Retinal pigment epithelial cell (primary cell): Measurements from ENCODE around the gene SELENOF.
"Not testable (repeated sequence)": the region's sequence is repeated elsewhere in the genome, so short reads cannot be mapped to it uniquely, and the experiment has no call there.

ENCODE experiments used
- DNase-seq: peaks from one replicate; pipeline ENCODE4 v3.0.0-alpha.2; 2010; ENCODE audit warnings: low read depth
- H3K4me3 ChIP-seq: 2 replicates; pipeline ENCODE4 v1.5.1; 2011; ENCODE audit warnings: mild to moderate bottlenecking, low read length, control low read depth, moderate library complexity
- TF ChIP-seq, protein P1 (sequence below): conservative IDR thresholded peaks from 2 replicates; pipeline ENCODE4 v1.5.1; 2011; ENCODE audit warnings: low read depth, low read length, control low read depth, inconsistent platforms

The SELENOF gene

DNA sequence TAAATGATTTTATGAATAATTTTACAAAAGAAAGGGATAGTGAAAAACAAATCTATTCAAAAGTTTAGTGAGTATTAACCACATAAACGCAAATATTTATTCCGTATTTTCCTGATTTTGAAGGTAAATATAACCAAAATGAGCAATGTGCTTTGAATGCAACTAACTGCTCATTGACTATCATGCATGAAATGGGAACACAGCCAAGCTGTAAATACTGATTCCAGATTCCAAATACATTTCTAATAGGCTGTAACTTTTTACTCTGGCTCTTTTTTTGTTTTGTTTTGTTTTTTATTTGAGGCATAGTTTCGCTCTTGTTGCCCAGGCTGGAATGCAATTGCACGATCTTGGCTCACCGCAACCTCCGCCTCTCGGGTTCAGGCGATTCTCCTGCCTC lies 41.8 kb downstream of the SELENOF start:
- DNase-seq, result no peak
- no peak overlapping the region for H3K4me3 ChIP-seq
- TF ChIP-seq, protein P1, sequence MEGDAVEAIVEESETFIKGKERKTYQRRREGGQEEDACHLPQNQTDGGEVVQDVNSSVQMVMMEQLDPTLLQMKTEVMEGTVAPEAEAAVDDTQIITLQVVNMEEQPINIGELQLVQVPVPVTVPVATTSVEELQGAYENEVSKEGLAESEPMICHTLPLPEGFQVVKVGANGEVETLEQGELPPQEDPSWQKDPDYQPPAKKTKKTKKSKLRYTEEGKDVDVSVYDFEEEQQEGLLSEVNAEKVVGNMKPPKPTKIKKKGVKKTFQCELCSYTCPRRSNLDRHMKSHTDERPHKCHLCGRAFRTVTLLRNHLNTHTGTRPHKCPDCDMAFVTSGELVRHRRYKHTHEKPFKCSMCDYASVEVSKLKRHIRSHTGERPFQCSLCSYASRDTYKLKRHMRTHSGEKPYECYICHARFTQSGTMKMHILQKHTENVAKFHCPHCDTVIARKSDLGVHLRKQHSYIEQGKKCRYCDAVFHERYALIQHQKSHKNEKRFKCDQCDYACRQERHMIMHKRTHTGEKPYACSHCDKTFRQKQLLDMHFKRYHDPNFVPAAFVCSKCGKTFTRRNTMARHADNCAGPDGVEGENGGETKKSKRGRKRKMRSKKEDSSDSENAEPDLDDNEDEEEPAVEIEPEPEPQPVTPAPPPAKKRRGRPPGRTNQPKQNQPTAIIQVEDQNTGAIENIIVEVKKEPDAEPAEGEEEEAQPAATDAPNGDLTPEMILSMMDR, result no peak

DNA sequence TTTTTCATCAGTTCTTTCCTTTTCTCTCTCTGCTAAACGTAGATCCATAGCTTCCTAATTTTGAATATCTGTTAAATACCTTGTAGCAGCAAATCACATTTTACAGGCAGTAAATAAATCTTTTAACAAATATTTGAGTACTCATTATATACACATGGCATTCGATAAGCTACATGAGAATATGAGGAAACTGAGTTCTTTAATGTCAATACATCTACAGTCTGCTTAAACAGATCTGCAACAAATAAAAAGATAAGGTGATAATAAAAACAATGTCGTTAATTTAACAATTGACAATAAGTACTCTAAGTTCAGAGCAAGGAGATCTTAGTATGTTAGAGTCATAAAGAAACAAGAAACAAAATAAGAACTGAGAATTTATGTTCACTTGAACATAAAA lies 42.9 kb downstream of the SELENOF start:
- no peak for DNase-seq
- TF ChIP-seq, protein P1, result no peak
- no peak overlapping the region for H3K4me3 ChIP-seq

DNA sequence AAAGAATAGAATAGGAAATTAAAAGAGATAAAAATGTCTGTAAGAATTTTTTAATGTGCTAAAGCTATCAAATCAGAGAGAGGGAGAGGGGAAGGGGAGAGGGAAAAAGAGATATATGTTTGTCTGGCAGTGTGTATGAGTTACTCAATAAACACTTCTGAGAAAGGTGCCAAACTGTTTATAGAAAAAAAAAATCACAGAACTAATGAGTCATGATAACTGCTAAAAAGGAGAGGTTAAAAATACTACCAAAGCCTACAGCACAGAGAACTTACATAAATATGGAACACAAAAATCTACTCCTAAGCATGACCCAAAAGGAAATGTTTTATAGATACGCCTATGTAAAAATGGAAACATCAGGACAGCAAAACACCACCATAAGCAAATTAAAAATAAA lies 45.4 kb downstream of the SELENOF start:
- no peak for DNase-seq
- TF ChIP-seq, protein P1, result no peak

DNA sequence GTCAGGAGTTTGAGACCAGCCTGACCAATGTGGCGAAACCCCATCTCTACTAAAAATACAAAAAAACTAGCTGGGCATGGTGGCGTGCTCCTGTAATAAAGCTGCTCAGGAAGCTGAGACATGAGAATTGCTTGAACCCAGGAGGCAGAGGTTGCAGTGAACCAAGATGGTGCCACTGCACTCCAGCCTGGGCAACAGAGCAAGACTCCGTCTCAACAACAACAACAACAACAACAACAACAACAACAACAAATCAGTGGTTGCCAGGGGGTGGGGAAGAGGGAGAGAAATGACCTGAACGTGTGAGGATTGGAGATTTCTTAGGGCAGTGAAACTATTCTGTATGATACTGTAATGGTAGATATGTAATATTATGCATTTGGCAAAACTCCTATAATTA lies 46.6 kb downstream of the SELENOF start:
- not testable (repeated sequence) for H3K4me3 ChIP-seq, DNase-seq

More for the DNA sequence above, 45.4 kb downstream of the SELENOF start:
- H3K4me3 ChIP-seq, result no peak overlapping the region

DNA sequence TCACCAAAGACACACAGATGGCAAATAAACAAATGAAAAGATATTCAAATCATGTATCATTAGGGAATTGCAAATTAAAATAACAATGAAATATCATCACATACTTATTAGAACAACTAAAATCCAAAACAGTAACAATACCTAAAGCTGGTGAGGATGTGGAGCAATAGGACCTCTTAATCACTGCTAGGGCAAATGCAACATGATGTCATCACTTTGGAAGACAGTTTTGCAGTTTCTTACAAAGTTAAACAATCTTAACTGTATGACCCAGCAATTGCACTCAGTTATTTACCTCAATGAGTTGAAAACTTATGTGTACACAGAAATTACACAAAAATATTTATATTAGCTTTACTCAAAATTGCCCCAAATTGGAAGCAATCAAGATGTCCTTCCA lies 47.3 kb downstream of the SELENOF start:
- TF ChIP-seq, protein P1, result no peak
- DNase-seq, result no peak

DNA sequence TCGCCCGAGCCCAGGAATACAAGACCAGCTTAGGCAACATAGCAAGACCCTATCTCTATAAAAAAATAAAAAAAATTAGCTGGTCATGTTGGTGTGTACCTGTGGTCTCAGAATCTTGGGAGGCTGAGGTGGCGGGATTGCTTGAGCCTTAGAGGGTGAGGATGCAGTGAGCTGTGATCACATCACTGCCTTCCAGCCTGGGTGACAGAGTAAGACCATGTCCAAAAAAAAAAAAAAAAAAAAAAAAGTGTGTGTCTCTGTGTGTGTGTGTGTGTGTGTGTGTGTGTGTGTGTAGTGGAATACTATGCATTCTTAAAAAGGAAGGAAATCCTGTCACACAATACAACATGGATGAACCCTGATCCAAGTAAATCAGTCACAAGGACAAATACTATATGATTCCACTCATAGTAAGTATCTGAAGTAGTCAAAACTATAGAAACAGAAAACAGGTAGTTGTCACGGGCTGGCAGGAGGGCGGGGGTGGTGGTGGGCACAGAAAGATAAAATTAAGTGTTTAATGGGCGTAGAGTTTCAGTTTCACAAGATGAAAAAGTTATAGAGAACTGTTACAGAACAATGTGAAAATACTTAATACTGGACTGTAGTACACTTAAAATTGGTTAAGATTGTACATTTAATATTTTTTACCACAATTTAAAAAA lies 47.8 kb downstream of the SELENOF start:
- DNase-seq, result no peak
- TF ChIP-seq, protein P1, result no peak
- H3K4me3 ChIP-seq, result no peak overlapping the region

More for the DNA sequence above, 47.3 kb downstream of the SELENOF start:
- no peak overlapping the region for H3K4me3 ChIP-seq

DNA sequence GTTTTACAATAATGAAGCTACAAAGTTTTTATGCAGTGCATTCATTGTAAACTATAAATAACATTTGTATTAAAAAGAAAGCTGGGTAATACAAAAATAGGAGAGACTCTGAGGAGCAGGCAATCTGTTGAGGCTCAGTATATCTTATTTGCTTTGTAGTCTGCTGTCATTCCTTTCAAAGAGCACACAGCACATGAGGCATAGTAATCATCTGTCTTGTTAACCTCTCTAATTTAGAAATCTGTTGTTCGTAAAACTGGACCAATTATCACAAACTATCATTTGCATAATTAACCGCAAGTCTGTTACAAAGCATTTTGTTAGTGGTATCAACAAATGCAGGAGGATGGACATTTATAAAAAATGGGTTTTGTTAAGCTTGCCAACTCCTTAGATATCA lies 51.0 kb downstream of the SELENOF start:
- DNase-seq, result no peak
- H3K4me3 ChIP-seq, result no peak overlapping the region
- TF ChIP-seq, protein P1, result no peak
